A673 (cell line): ENCODE results near the gene CD3E. TPM values are rescaled to one million over a fixed set of nuclear protein-coding genes. Genes with fewer than 3 reads are reported as not detected.

Source experiments
- BruUV-seq: library from RNA; stranded (reverse); fragments of 400-500 nt; replicated peaks from 2 replicates; lab custom pipeline; 2021; lab: Mats Ljungman, UMichigan
- CTCF ChIA-PET: fragments of 300-600 bp; sonication (Branson Sonifier 250); formaldehyde crosslinking; loops from one replicate; lab custom pipeline; 2022; ENCODE audit warnings: antibody characterized with exemption; lab: Charles Lee
- POLR2A ChIA-PET: fragments of 300-600 bp; sonication (Branson Sonifier 250); formaldehyde crosslinking; loops from one replicate; lab custom pipeline; 2022; ENCODE audit warnings: antibody characterized with exemption; ENCODE audit not compliant: low non-redundant PET; lab: Charles Lee
- DNase-seq: peaks from one replicate; pipeline ENCODE4 v3.0.0-alpha.2; 2015; ENCODE audit warnings: low spot score
- H3K27ac ChIP-seq: fragments of 200-600 bp; sonication (generic); 2 replicates; pipeline ENCODE4 v1.5.1; 2016; ENCODE audit warnings: mixed run types, low read depth, mild to moderate bottlenecking, mixed read lengths, antibody characterized with exemption, low read length; ENCODE audit not compliant: poor library complexity, severe bottlenecking
- H3K27me3 ChIP-seq: fragments of 200-600 bp; sonication (generic); replicated peaks from 2 replicates; pipeline ENCODE4 v1.6.1; 2017; ENCODE audit warnings: mixed run types, low read depth, mild to moderate bottlenecking, mixed read lengths, antibody characterized with exemption, low read length; ENCODE audit not compliant: insufficient read depth, poor library complexity
- H3K36me3 ChIP-seq: fragments of 200-600 bp; sonication (generic); 2 replicates; pipeline ENCODE4 v1.6.1; 2016; ENCODE audit warnings: mixed run types, mild to moderate bottlenecking, mixed read lengths, antibody characterized with exemption, low read length; ENCODE audit not compliant: insufficient read depth, poor library complexity, severe bottlenecking
- H3K4me1 ChIP-seq: fragments of 200-600 bp; sonication (generic); 2 replicates; pipeline ENCODE4 v1.6.1; 2017; ENCODE audit warnings: mixed run types, mild to moderate bottlenecking, mixed read lengths, antibody characterized with exemption, low read length; ENCODE audit not compliant: insufficient read depth, poor library complexity, severe bottlenecking
- H3K4me3 ChIP-seq: fragments of 200-600 bp; sonication (generic); 2 replicates; pipeline ENCODE4 v1.5.1; 2016; ENCODE audit warnings: low read depth, mixed run types, mild to moderate bottlenecking, mixed read lengths, low read length; ENCODE audit not compliant: poor library complexity, severe bottlenecking
- H3K9me3 ChIP-seq: fragments of 200-600 bp; sonication (generic); 2 replicates; pipeline ENCODE4 v1.6.1; 2016; ENCODE audit warnings: mixed run types, low read depth, mild to moderate bottlenecking, mixed read lengths, antibody characterized with exemption, low read length; ENCODE audit not compliant: poor library complexity, severe bottlenecking
- EZH2 ChIP-seq: fragments of 200-600 bp; sonication (generic); IDR thresholded peaks from 2 replicates; pipeline ENCODE4 v1.6.1; 2017; ENCODE audit warnings: borderline replicate concordance, low read depth, mild to moderate bottlenecking, mixed read lengths, antibody characterized with exemption, low read length; ENCODE audit not compliant: poor library complexity, severe bottlenecking
- intact Hi-C: fragments of 100-400 bp; cut with micrococcal nuclease; formaldehyde crosslinking; loops from one replicate; pipeline ENCODE4 v1.10.0; 2022; ENCODE audit not compliant: unreplicated experiment
- total RNA-seq: library from RNA; stranded (reverse); gene quantifications from 2 replicates; pipeline ENCODE4 v1.2.3, GENCODE V29; 2021
- TF ChIP-seq, protein P1 (sequence below): fragments of 300-800, 200-600 bp; sonication (generic); conservative IDR thresholded peaks from 2 replicates; pipeline ENCODE4 v1.5.1; 2017; ENCODE audit warnings: low read depth, mild to moderate bottlenecking, antibody characterized with exemption, low read length, moderate library complexity, mixed read lengths

CD3E gene
- total RNA-seq, 1 experiment from 2014 or later: not detected

DNA sequence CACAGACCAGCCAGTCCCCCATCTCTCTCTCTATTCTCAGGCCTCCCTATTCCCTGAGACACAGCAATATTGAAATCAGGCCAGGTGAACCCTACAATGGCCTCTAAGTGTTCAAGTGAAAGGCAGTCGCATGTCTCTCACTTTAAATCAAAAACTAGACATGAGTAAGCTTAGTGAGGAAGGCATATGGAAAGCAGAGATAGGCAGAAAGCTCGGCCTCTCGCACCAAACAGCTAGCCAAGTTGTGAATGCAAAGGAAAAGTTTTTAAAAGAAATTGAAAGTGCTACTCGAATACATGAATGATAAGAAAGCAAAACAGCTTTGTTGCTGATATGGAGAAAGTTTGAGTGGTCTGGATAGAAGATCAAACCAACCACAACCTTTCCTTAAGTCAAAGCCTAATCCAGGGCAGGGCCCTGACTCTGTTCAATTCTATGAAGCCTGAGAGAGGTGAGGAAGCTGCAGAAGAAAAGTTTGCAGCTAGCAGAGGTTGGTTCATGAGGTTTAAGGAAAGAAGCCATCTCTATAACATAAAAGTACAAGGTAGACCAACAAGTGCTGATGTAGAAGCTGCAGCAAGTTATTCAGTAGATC is 20.7 kb upstream of the CD3E start:
- no peak for DNase-seq
- no peak for TF ChIP-seq EZH2
- TF ChIP-seq, protein P1, sequence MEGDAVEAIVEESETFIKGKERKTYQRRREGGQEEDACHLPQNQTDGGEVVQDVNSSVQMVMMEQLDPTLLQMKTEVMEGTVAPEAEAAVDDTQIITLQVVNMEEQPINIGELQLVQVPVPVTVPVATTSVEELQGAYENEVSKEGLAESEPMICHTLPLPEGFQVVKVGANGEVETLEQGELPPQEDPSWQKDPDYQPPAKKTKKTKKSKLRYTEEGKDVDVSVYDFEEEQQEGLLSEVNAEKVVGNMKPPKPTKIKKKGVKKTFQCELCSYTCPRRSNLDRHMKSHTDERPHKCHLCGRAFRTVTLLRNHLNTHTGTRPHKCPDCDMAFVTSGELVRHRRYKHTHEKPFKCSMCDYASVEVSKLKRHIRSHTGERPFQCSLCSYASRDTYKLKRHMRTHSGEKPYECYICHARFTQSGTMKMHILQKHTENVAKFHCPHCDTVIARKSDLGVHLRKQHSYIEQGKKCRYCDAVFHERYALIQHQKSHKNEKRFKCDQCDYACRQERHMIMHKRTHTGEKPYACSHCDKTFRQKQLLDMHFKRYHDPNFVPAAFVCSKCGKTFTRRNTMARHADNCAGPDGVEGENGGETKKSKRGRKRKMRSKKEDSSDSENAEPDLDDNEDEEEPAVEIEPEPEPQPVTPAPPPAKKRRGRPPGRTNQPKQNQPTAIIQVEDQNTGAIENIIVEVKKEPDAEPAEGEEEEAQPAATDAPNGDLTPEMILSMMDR: no peak
- no peaks in the 10 kb centered on the region for H3K4me1 ChIP-seq
- H3K9me3 ChIP-seq: no peaks in the 10 kb centered on the region
- no peak overlapping the region for H3K4me3 ChIP-seq
- no peak overlapping the region for H3K27ac ChIP-seq
- CTCF ChIA-PET: interaction anchor here (0.6 kb wide), 1 partner anchor 85 kb away, joined by 3 read pairs; no protein-coding TSS in a partner anchor
- peaks cover 17% of the 10 kb centered on the region for H3K27me3 ChIP-seq
- no TSS peak for BruUV-seq
- POLR2A ChIA-PET: interaction anchor here (0.6 kb wide), 1 partner anchor 25 kb away, joined by 3 read pairs; no protein-coding TSS in a partner anchor
- intact Hi-C loops: no loop called here
- no peaks in the 10 kb centered on the region for H3K36me3 ChIP-seq

DNA sequence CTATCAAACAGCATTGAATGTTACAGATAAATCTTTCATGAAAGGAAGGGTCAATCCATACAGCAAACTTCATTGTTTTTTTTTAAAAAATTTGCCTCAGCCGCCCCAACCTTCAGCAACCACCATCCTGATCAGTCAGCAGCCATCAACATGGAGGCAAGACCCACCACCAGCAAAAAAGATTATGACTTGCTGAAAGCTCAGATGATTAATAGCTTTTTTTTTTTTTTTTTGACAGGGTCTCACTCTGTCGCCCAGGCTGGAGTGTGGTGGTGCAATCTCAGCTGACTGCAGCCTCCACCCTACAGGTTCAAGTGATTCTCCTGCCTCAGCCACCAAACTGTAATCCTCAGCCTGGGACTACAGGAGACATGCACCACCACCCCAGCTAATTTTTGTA is 18.0 kb upstream of the CD3E start:
- no peaks in the 10 kb centered on the region for H3K9me3 ChIP-seq
- POLR2A ChIA-PET: no interaction called here
- H3K27me3 ChIP-seq: peaks cover 8% of the 10 kb centered on the region
- intact Hi-C loops: no loop called here
- no peaks in the 10 kb centered on the region for H3K36me3 ChIP-seq
- TF ChIP-seq, protein P1: no peak
- TF ChIP-seq EZH2: no peak
- BruUV-seq: no TSS peak
- H3K27ac ChIP-seq: no peak overlapping the region
- CTCF ChIA-PET: no interaction called here
- no peak overlapping the region for H3K4me3 ChIP-seq
- H3K4me1 ChIP-seq: no peaks in the 10 kb centered on the region
- DNase-seq: no peak

DNA sequence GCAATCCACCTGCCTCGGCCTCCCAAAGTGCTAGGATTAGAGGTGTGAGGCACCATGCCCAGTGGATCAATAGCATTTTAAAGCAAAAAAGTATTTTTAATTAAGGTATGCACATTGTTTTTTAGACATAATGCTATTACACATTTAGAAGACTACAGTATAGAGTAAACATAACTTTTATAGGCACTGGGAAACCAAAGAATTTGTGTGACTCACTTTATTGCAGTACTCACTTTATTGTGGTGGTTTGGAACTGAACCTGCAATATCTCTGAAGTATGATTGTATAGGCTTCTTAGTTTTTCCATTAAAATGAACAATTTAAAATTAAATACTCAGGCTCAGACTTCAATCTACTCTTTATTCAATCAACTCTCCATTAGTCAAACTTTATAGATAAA is 17.5 kb upstream of the CD3E start:
- no TSS peak for BruUV-seq
- intact Hi-C loops: no loop called here
- TF ChIP-seq, protein P1: no peak
- TF ChIP-seq EZH2: no peak
- Histone ChIP-seq H3K9me3 (no peaks in the 10 kb centered on the region), H3K27ac (no peak overlapping the region), H3K27me3 (peaks cover 11% of the 10 kb centered on the region), H3K4me3 (no peak overlapping the region), H3K4me1 (no peaks in the 10 kb centered on the region), H3K36me3 (no peaks in the 10 kb centered on the region)
- POLR2A ChIA-PET: no interaction called here
- DNase-seq: no peak
- CTCF ChIA-PET: no interaction called here
